Activated CD8-positive, alpha-beta T cell treated with anti-CD3 and anti-CD28 coated beads, Interleukin-2, amount 10 ng/mL, durations not matched to agents 7 days and 5 days (primary cell): ENCODE measurements around the gene SREBF2. TPM values are rescaled to one million over a fixed set of nuclear protein-coding genes. Genes with fewer than 3 reads are reported as not detected.
"Not testable (repeated sequence)": the region's sequence is repeated elsewhere in the genome, so short reads cannot be mapped to it uniquely, and the experiment has no call there.

Experiments used
- ATAC-seq: fragments of 150-1000 bp; cut with Tn5 transposase; one replicate; pipeline ENCODE4 v1.10.0; 2021; ENCODE audit warnings: moderate library complexity
- CTCF ChIA-PET: fragments of 350-600 bp; sonication (Branson Sonifier 250); formaldehyde crosslinking; loops from one replicate; lab custom pipeline; 2021; ENCODE audit warnings: antibody characterized with exemption; lab: Charles Lee
- POLR2A ChIA-PET: fragments of 350-600 bp; sonication (Branson Sonifier 250); formaldehyde crosslinking; loops from one replicate; lab custom pipeline; 2021; ENCODE audit warnings: antibody characterized with exemption; lab: Charles Lee
- DNase-seq: peaks from one replicate; pipeline ENCODE4 v3.0.0-alpha.2; 2020
- H3K27ac Mint-ChIP-seq: one replicate; pipeline ENCODE4 v1.8.0; 2021; ENCODE audit warnings: mild to moderate bottlenecking, mixed read lengths
- H3K27me3 Mint-ChIP-seq: one replicate; pipeline ENCODE4 v1.8.0; 2021; ENCODE audit warnings: low read depth, mixed read lengths
- H3K36me3 Mint-ChIP-seq: one replicate; pipeline ENCODE4 v1.8.0; 2021; ENCODE audit warnings: low read depth, mixed read lengths
- H3K4me1 Mint-ChIP-seq: one replicate; pipeline ENCODE4 v1.8.0; 2021; ENCODE audit warnings: low read depth, mixed read lengths
- H3K4me3 Mint-ChIP-seq: one replicate; pipeline ENCODE4 v1.8.0; 2021; ENCODE audit warnings: mild to moderate bottlenecking, mixed read lengths
- H3K9me3 Mint-ChIP-seq: one replicate; pipeline ENCODE4 v1.8.0; 2022; ENCODE audit warnings: mixed read lengths; ENCODE audit not compliant: insufficient read depth
- total RNA-seq, 2 experiments: library from RNA; stranded (reverse); gene quantifications; one replicate each; pipeline ENCODE4 v1.2.3, GENCODE V29; 2021

The SREBF2 gene
- total RNA-seq, 2 experiments from 2014 or later = 93.0 to 93.7 TPM

- ATAC-seq = no peak
- Mint-ChIP-seq H3K9me3 (no peaks in the 10 kb centered on the region), H3K4me3 (peak overlapping the region; percentile 95), H3K4me1 (peaks cover 41% of the 10 kb centered on the region), H3K27ac (peak overlapping the region; percentile 100), H3K27me3 (no peaks in the 10 kb centered on the region), H3K36me3 (peaks cover 50% of the 10 kb centered on the region)
- POLR2A ChIA-PET = interaction anchor here (0.9 to 3.8 kb wide), 13 partner anchors 10 to 385 kb away, joined by 3 to 30 read pairs (median 5); partner anchors contain the start of genes CCDC134, CENPM, SNU13 and TOB2
- DNase-seq = no peak
- CTCF ChIA-PET = interaction anchor here (0.7 to 2.5 kb wide), 16 partner anchors 9 to 259 kb away, joined by 3 to 13 read pairs (median 4); partner anchors contain the start of genes CCDC134, NDUFA6 and SMDT1
Observed at GRCh38 chr22:41831828-41832552, 915 bp upstream of the SREBF2 start.

GRCh38 chr22:41833369-41834004 lies 582 bp downstream of the SREBF2 start:
- peak; percentile 16 for ATAC-seq

GRCh38 chr22:41834005-41834944 lies 1.4 kb downstream of the SREBF2 start:
- no peaks in the 10 kb centered on the region for H3K9me3 Mint-ChIP-seq
- peak overlapping the region; percentile 94 for H3K4me3 Mint-ChIP-seq
- H3K27ac Mint-ChIP-seq = peak overlapping the region; percentile 86
- no peak for ATAC-seq
- H3K4me1 Mint-ChIP-seq = peaks cover 51% of the 10 kb centered on the region
- ChIA-PET POLR2A (interaction anchor here (1.0 to 3.8 kb wide), 9 partner anchors 10 to 112 kb away, joined by 3 to 30 read pairs (median 6); partner anchors contain the start of genes CCDC134 and CENPM), CTCF (interaction anchor here (0.8 to 2.5 kb wide), 8 partner anchors 10 to 167 kb away, joined by 3 to 11 read pairs (median 4); no protein-coding TSS in a partner anchor)
- DNase-seq = no peak
- H3K27me3 Mint-ChIP-seq = no peaks in the 10 kb centered on the region
- peaks cover 64% of the 10 kb centered on the region for H3K36me3 Mint-ChIP-seq

More at GRCh38 chr22:41833369-41834004, 582 bp downstream of the SREBF2 start:
- Mint-ChIP-seq H3K27ac (peak overlapping the region; percentile 100), H3K4me1 (peaks cover 44% of the 10 kb centered on the region), H3K27me3 (no peaks in the 10 kb centered on the region), H3K9me3 (no peaks in the 10 kb centered on the region), H3K4me3 (peak overlapping the region; percentile 95), H3K36me3 (peaks cover 56% of the 10 kb centered on the region)
- CTCF ChIA-PET = interaction anchor here (0.7 to 2.5 kb wide), 17 partner anchors 11 to 167 kb away, joined by 3 to 13 read pairs (median 4); partner anchors contain the start of genes CCDC134 and CENPM
- POLR2A ChIA-PET = interaction anchor here (0.6 to 3.8 kb wide), 21 partner anchors 9 to 387 kb away, joined by 3 to 30 read pairs (median 4); partner anchors contain the start of genes CCDC134, CENPM, SMDT1 and SNU13
- DNase-seq = peak; percentile 51

- not testable (repeated sequence) for H3K27ac Mint-ChIP-seq, H3K9me3 Mint-ChIP-seq, H3K4me3 Mint-ChIP-seq, DNase-seq, H3K27me3 Mint-ChIP-seq, ATAC-seq
- ChIA-PET POLR2A (interaction anchor here (0.6 to 1.6 kb wide), 3 partner anchors 35 to 137 kb away, joined by 3 to 6 read pairs (median 4); partner anchors contain the start of gene CCDC134), CTCF (interaction anchor here (1.4 kb wide), 1 partner anchor 27 kb away, joined by 5 read pairs; no protein-coding TSS in a partner anchor)
- peaks cover 63% of the 10 kb centered on the region for H3K36me3 Mint-ChIP-seq
- H3K4me1 Mint-ChIP-seq = peaks cover 56% of the 10 kb centered on the region
Observed at GRCh38 chr22:41835462-41835861, 2.6 kb downstream of the SREBF2 start.

GRCh38 chr22:41836551-41836950 lies 3.6 kb downstream of the SREBF2 start:
- H3K4me1 Mint-ChIP-seq = peaks cover 52% of the 10 kb centered on the region
- H3K27me3 Mint-ChIP-seq = no peaks in the 10 kb centered on the region
- ATAC-seq (no peak), DNase-seq (no peak)
- POLR2A ChIA-PET = no interaction called here
- H3K4me3 Mint-ChIP-seq = no peak overlapping the region
- CTCF ChIA-PET = interaction anchor here (0.9 to 1.4 kb wide), 4 partner anchors 21 to 139 kb away, joined by 3 to 5 read pairs (median 4); no protein-coding TSS in a partner anchor
- no peak overlapping the region for H3K27ac Mint-ChIP-seq
- H3K36me3 Mint-ChIP-seq = peaks cover 64% of the 10 kb centered on the region
- no peaks in the 10 kb centered on the region for H3K9me3 Mint-ChIP-seq

GRCh38 chr22:41838842-41839618 lies 6.1 kb downstream of the SREBF2 start:
- Mint-ChIP-seq H3K4me3 (no peak overlapping the region), H3K36me3 (peaks cover 58% of the 10 kb centered on the region), H3K27me3 (no peaks in the 10 kb centered on the region), H3K9me3 (no peaks in the 10 kb centered on the region), H3K27ac (peak overlapping the region; percentile 23), H3K4me1 (peaks cover 46% of the 10 kb centered on the region)
- ChIA-PET CTCF (interaction anchor here (0.8 to 1.1 kb wide), 4 partner anchors 19 to 172 kb away, joined by 3 to 4 read pairs (median 3); no protein-coding TSS in a partner anchor), POLR2A (interaction anchor here (0.7 to 1.4 kb wide), 2 partner anchors 11 to 58 kb away, joined by 3 to 4 read pairs; no protein-coding TSS in a partner anchor)
- no peak for DNase-seq
- no peak for ATAC-seq

GRCh38 chr22:41840216-41840615 lies 7.3 kb downstream of the SREBF2 start:
- no peak overlapping the region for H3K27ac Mint-ChIP-seq
- POLR2A ChIA-PET = interaction anchor here (1.3 to 1.4 kb wide), 2 partner anchors 22 to 59 kb away, joined by 4 read pairs; no protein-coding TSS in a partner anchor
- ATAC-seq (no peak), DNase-seq (no peak)
- peaks cover 42% of the 10 kb centered on the region for H3K4me1 Mint-ChIP-seq
- H3K36me3 Mint-ChIP-seq = peaks cover 56% of the 10 kb centered on the region
- CTCF ChIA-PET = interaction anchor here (1.1 to 2.5 kb wide), 4 partner anchors 17 to 173 kb away, joined by 3 to 10 read pairs (median 4); no protein-coding TSS in a partner anchor
- no peaks in the 10 kb centered on the region for H3K9me3 Mint-ChIP-seq
- H3K4me3 Mint-ChIP-seq = no peak overlapping the region
- no peaks in the 10 kb centered on the region for H3K27me3 Mint-ChIP-seq

GRCh38 chr22:41841085-41841712 lies 8.3 kb downstream of the SREBF2 start:
- Mint-ChIP-seq H3K9me3 (no peaks in the 10 kb centered on the region), H3K4me3 (no peak overlapping the region), H3K36me3 (peaks cover 55% of the 10 kb centered on the region), H3K27ac (no peak overlapping the region), H3K27me3 (no peaks in the 10 kb centered on the region), H3K4me1 (peaks cover 48% of the 10 kb centered on the region)
- DNase-seq (no peak), ATAC-seq (no peak)
- ChIA-PET POLR2A (interaction anchor here (1.3 kb wide), 1 partner anchor 21 kb away, joined by 4 read pairs; no protein-coding TSS in a partner anchor), CTCF (interaction anchor here (1.2 to 2.5 kb wide), 2 partner anchors 16 to 144 kb away, joined by 6 to 10 read pairs; no protein-coding TSS in a partner anchor)

GRCh38 chr22:41842996-41843970 lies 10.4 kb downstream of the SREBF2 start:
- ATAC-seq (no peak), DNase-seq (no peak)
- Mint-ChIP-seq H3K36me3 (peaks cover 42% of the 10 kb centered on the region), H3K9me3 (no peaks in the 10 kb centered on the region), H3K4me1 (peaks cover 50% of the 10 kb centered on the region), H3K27ac (no peak overlapping the region), H3K27me3 (no peaks in the 10 kb centered on the region), H3K4me3 (no peak overlapping the region)
- ChIA-PET CTCF (interaction anchor here (0.6 to 4.9 kb wide), 6 partner anchors 9 to 415 kb away, joined by 3 to 36 read pairs (median 4); partner anchors contain the start of gene CCDC134), POLR2A (interaction anchor here (0.8 kb wide), 1 partner anchor 11 kb away, joined by 3 read pairs; no protein-coding TSS in a partner anchor)
